Fibroblast of villous mesenchyme (primary cell): ENCODE results near the gene TRIP6. TPM values are rescaled to one million over a fixed set of nuclear protein-coding genes. Genes with fewer than 3 reads are reported as not detected.

Experiments
- DNase-seq: peaks from one replicate; pipeline ENCODE4 v3.0.0-alpha.2; 2010; ENCODE audit warnings: low read depth
- H3K4me3 ChIP-seq: 2 replicates; pipeline ENCODE4 v1.5.1; 2011; ENCODE audit warnings: low read depth, mild to moderate bottlenecking, low read length
- total RNA-seq: library from RNA; depleted of rRNA; stranded (reverse); fragments of >200 nt; gene quantifications from 2 replicates; pipeline ENCODE4 v1.2.3, GENCODE V29; 2012
- TF ChIP-seq, protein P1 (sequence below): IDR thresholded peaks from 2 replicates; pipeline ENCODE4 v1.5.1; 2012; ENCODE audit warnings: low read depth, mild to moderate bottlenecking, low read length; ENCODE audit not compliant: insufficient read depth

Gene TRIP6
- total RNA-seq, 1 donor = 106 TPM

DNA sequence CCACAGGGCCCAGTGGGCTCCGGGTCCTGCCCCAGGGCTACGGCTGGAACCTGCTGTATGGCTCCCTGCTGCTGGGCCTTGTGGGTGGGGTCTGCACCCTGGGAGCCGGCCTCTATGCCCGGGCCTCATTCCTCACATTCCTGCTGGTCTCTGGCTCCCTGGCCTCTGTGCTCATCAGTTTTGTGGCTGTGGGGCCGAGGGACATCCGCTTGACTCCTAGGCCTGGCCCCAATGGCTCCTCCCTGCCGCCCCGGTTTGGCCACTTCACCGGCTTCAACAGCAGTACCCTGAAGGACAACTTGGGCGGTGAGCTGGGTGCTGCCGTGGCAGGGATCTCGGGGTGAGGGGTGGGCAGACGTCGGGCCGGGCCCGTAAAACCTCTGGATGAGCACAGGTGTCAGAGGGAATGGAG is 10.3 kb upstream of the TRIP6 start:
- H3K4me3 ChIP-seq = no peak overlapping the region
- TF ChIP-seq, protein P1, sequence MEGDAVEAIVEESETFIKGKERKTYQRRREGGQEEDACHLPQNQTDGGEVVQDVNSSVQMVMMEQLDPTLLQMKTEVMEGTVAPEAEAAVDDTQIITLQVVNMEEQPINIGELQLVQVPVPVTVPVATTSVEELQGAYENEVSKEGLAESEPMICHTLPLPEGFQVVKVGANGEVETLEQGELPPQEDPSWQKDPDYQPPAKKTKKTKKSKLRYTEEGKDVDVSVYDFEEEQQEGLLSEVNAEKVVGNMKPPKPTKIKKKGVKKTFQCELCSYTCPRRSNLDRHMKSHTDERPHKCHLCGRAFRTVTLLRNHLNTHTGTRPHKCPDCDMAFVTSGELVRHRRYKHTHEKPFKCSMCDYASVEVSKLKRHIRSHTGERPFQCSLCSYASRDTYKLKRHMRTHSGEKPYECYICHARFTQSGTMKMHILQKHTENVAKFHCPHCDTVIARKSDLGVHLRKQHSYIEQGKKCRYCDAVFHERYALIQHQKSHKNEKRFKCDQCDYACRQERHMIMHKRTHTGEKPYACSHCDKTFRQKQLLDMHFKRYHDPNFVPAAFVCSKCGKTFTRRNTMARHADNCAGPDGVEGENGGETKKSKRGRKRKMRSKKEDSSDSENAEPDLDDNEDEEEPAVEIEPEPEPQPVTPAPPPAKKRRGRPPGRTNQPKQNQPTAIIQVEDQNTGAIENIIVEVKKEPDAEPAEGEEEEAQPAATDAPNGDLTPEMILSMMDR = no peak
- no peak for DNase-seq

DNA sequence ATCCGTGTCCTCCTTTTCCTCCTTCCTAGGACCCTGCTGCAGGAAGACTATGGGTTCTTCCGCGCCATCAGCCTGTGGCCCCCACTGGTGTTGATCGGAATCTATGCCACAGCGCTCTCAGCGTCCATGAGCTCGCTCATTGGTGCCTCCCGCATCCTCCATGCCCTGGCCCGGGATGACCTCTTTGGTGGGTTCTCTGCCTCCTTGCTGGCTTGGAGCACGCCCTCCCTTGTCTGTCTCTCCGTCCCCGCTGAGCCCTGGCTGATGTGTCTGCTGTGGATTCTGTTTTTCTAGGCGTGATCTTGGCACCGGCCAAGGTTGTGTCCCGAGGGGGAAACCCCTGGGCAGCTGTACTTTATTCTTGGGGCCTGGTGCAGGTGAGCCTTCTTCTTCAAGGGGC is 7.3 kb upstream of the TRIP6 start:
- TF ChIP-seq, protein P1 = no peak
- DNase-seq = no peak
- H3K4me3 ChIP-seq = no peak overlapping the region

DNA sequence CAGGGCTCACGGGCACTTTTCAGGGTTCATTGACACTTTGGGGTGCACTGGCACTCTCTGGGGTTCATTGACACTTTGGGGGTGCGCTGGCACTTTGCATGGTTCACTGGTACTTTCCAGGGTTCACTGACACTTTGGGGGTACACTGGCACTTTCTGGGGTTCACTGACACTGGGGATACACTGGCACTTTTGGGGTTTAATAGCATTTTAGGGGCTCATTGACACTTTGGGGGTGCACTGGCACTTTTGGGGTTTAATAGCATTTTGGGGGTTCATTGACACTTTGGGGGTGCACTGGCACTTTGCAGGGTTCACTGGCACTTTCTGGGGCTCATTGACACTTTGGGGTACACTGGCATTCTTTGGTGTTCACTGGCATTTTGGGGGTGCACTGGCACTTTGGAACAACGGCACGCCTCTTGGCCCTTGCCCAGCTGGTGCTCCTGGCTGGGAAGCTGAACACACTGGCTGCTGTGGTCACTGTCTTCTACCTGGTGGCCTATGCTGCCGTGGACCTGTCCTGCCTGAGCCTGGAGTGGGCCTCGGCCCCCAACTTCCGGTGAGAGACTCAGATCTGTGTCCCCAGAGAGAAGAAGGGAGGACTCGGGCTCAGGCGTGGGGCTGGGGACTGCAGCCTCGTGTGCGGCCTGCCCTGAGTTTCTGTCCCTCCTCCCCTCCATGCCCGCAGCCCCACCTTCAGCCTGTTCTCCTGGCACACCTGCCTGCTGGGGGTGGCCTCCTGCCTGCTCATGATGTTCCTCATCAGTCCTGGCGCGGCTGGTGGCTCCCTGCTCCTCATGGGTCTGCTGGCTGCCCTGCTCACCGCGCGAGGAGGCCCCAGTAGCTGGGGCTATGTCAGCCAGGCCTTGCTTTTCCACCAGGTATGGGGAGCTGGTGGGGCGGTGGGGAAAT is 6.2 kb upstream of the TRIP6 start:
- no peak for DNase-seq
- TF ChIP-seq, protein P1 = no peak
- H3K4me3 ChIP-seq = no peak overlapping the region

DNA sequence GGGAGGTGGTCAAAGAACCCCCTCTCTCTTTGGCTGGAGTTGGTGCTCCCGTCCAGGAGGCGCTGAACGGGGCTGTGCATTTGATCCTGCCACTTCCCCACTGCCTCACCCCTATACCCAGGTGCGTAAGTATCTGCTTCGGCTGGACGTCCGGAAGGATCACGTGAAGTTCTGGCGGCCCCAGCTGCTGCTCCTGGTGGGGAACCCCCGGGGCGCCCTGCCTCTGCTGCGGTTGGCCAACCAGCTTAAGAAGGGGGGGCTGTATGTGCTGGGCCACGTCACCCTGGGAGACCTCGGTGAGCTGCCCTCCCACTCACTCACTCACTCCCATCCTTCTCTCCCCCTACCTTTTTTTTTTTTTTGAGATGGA is 5.6 kb upstream of the TRIP6 start:
- no peak overlapping the region for H3K4me3 ChIP-seq
- TF ChIP-seq, protein P1 = no peak
- no peak for DNase-seq

DNA sequence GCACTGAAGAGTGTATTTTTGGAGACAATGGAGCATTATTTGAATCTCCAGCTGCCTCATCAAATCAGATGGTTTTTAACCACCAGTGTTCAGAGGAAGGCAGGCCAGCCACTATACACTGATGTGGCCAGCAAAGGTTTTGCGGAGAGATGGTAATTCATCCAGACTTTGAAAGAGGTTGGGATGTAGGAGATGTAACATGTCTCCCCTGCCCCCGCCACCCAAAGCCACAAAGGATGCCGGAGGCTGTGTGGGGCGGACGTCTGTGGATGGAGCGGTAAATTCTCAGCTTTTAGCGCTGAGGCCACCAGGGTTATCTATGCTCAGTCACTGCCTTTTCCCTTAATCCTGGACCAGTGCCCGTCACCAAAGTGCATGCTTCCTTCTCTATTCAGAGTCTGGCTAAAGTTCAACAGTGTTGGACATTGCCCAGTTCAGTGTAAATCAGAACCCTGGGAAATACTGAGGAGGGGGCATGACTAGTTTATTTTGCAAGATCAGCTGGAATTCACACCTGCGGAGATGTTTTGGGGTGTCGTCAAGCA is 3.7 kb upstream of the TRIP6 start:
- DNase-seq = no peak
- TF ChIP-seq, protein P1 = no peak
- no peak overlapping the region for H3K4me3 ChIP-seq

DNA sequence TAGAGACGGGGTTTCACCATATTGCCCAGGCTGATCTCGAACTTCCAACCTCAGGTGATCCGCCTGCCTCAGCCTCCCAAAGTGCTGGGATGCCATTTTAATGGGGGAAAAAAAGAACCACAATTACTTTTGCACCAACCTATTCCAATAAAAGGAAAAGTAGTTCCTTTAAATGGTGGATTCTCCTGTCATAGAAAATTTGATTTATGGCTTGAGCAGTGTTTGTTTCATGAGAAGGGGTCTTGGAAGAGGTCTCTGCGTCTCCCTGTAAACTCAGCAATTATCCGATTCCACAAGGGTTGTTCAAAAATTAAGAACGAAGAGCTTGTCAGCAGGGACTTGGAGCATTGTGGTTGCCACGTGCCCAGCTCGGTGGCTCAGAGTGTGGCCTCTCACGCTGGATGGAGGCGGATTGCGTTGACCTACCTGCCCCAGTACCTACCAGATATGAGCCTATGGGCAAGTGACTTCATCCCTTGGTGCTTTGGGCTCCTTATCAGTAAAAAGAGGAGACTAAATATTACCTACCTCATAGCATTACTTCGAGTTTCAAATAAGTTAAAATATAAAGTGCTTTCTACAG is 2.8 kb upstream of the TRIP6 start:
- no peak overlapping the region for H3K4me3 ChIP-seq
- no peak for DNase-seq
- TF ChIP-seq, protein P1 = no peak
